GM23338 (cell line): Measurements from ENCODE around the gene ZBTB49. TPM values are rescaled to one million over a fixed set of nuclear protein-coding genes. Genes with fewer than 3 reads are reported as not detected.

ENCODE experiments used
- ATAC-seq: fragments of 200-7000 bp; cut with Tn5 transposase; 3 replicates; pipeline ENCODE4 v1.9.1; 2020
- DNase-seq: peaks from one replicate; pipeline ENCODE4 v3.0.0-alpha.2; 2015; ENCODE audit warnings: low spot score
- H2AFZ ChIP-seq: fragments of 200-600 bp; sonication (generic); 2 replicates; pipeline ENCODE4 v1.8.0; 2016; ENCODE audit warnings: antibody characterized with exemption, mild to moderate bottlenecking, moderate library complexity
- H3F3A ChIP-seq: fragments of 200-600 bp; sonication (generic); replicated peaks from 2 replicates; pipeline ENCODE4 v1.8.0; 2017; ENCODE audit warnings: antibody characterized with exemption, mixed run types, low read depth
- H3K27ac ChIP-seq: fragments of 200-600 bp; sonication (generic); 2 replicates; pipeline ENCODE4 v1.6.1; 2016; ENCODE audit warnings: low read depth
- H3K27me3 ChIP-seq: fragments of 200-600 bp; sonication (generic); 2 replicates; pipeline ENCODE4 v1.8.0; 2016; ENCODE audit warnings: mild to moderate bottlenecking, mixed run types, moderate library complexity; ENCODE audit not compliant: insufficient read depth
- H3K36me3 ChIP-seq: fragments of 200-600 bp; sonication (generic); 2 replicates; pipeline ENCODE4 v1.8.0; 2016; ENCODE audit warnings: mild to moderate bottlenecking; ENCODE audit not compliant: insufficient read depth
- H3K4me1 ChIP-seq: fragments of 200-600 bp; sonication (generic); 2 replicates; pipeline ENCODE4 v1.8.0; 2016; ENCODE audit warnings: mild to moderate bottlenecking, moderate library complexity; ENCODE audit not compliant: insufficient read depth
- H3K4me2 ChIP-seq: fragments of 200-600 bp; sonication (generic); 2 replicates; pipeline ENCODE4 v1.7.1; 2017; ENCODE audit warnings: mixed run types
- H3K4me3 ChIP-seq: fragments of 200-600 bp; sonication (generic); 2 replicates; pipeline ENCODE4 v1.6.1; 2016; ENCODE audit warnings: mixed run types
- H3K79me2 ChIP-seq: fragments of 200-600 bp; sonication (generic); replicated peaks from 2 replicates; pipeline ENCODE4 v1.8.0; 2017; ENCODE audit warnings: mild to moderate bottlenecking; ENCODE audit not compliant: insufficient read depth
- H3K9me2 ChIP-seq: fragments of 200-600 bp; sonication (generic); 2 replicates; pipeline ENCODE4 v1.8.0; 2017; ENCODE audit not compliant: insufficient read depth
- H4K20me1 ChIP-seq: fragments of 200-600 bp; sonication (generic); replicated peaks from 2 replicates; pipeline ENCODE4 v1.8.0; 2017; ENCODE audit warnings: mild to moderate bottlenecking; ENCODE audit not compliant: insufficient read depth
- H3K27ac Mint-ChIP-seq: 2 replicates; pipeline ENCODE4 v1.8.0; 2020; ENCODE audit warnings: inconsistent platforms, mild to moderate bottlenecking, moderate library complexity, mixed read lengths
- H3K27me3 Mint-ChIP-seq: 3 replicates; pipeline ENCODE4 v1.8.0; 2022; ENCODE audit warnings: low read depth, mild to moderate bottlenecking, moderate library complexity, mixed read lengths, inconsistent platforms; ENCODE audit not compliant: insufficient read depth, poor library complexity
- H3K36me3 Mint-ChIP-seq: 3 replicates; pipeline ENCODE4 v1.8.0; 2021; ENCODE audit warnings: low read depth, mild to moderate bottlenecking, inconsistent platforms, moderate library complexity, mixed read lengths
- H3K4me1 Mint-ChIP-seq: 3 replicates; pipeline ENCODE4 v1.8.0; 2020; ENCODE audit warnings: mild to moderate bottlenecking, inconsistent platforms, mixed read lengths
- H3K4me3 Mint-ChIP-seq: 3 replicates; pipeline ENCODE4 v1.8.0; 2021; ENCODE audit warnings: moderate library complexity, mild to moderate bottlenecking, inconsistent platforms, mixed read lengths
- H3K9me3 Mint-ChIP-seq: 3 replicates; pipeline ENCODE4 v1.8.0; 2020; ENCODE audit warnings: moderate library complexity, mild to moderate bottlenecking, inconsistent platforms, mixed read lengths
- CREB1 ChIP-seq: fragments of 250-450 bp; sonication (Bioruptor Pico); IDR thresholded peaks from 2 replicates; pipeline ENCODE4 v1.5.0; 2020; ENCODE audit warnings: low read depth, mild to moderate bottlenecking, moderate library complexity
- EZH2phosphoT487 ChIP-seq: fragments of 200-600 bp; sonication (generic); IDR thresholded peaks from one replicate; pipeline ENCODE4 v1.8.1; 2018; ENCODE audit warnings: antibody characterized with exemption; ENCODE audit not compliant: unreplicated experiment
- NANOG ChIP-seq: IDR thresholded peaks from 2 replicates; pipeline ENCODE4 v1.6.1; 2016; ENCODE audit warnings: antibody characterized with exemption, borderline replicate concordance
- STAT1 ChIP-seq: IDR thresholded peaks from one replicate; pipeline ENCODE4 v1.6.1; 2016; ENCODE audit warnings: antibody characterized with exemption; ENCODE audit not compliant: unreplicated experiment
- polyA plus RNA-seq: library from polyadenylated mRNA; unstranded; fragments of >200 nt; fragmentation: Nextera tagmentation; extraction: Ambion mirVana; gene quantifications from 2 replicates; pipeline ENCODE4 v1.2.1, GENCODE V29; 2016
- total RNA-seq: library from RNA; depleted of rRNA; stranded (reverse); fragments of >200 nt; shearing (Covaris generic); gene quantifications from 2 replicates; pipeline ENCODE4 v1.2.3, GENCODE V29; 2014
- TF ChIP-seq, protein P1 (sequence below): IDR thresholded peaks from one replicate; pipeline ENCODE4 v1.6.1; 2018; ENCODE audit warnings: antibody characterized with exemption; ENCODE audit not compliant: unreplicated experiment
- TF ChIP-seq, protein P2 (sequence below): IDR thresholded peaks from 2 replicates; pipeline ENCODE4 v1.6.1; 2016; ENCODE audit warnings: antibody characterized with exemption
- TF ChIP-seq, protein P3 (sequence below): fragments of 250-450 bp; sonication (Bioruptor Pico); IDR thresholded peaks from 2 replicates; pipeline ENCODE4 v1.5.0; 2020; ENCODE audit warnings: mild to moderate bottlenecking, moderate library complexity

ZBTB49 gene
- total and polyA plus RNA-seq, 2 experiments from 2014 or later, result 4.1 to 6.0 TPM

DNA sequence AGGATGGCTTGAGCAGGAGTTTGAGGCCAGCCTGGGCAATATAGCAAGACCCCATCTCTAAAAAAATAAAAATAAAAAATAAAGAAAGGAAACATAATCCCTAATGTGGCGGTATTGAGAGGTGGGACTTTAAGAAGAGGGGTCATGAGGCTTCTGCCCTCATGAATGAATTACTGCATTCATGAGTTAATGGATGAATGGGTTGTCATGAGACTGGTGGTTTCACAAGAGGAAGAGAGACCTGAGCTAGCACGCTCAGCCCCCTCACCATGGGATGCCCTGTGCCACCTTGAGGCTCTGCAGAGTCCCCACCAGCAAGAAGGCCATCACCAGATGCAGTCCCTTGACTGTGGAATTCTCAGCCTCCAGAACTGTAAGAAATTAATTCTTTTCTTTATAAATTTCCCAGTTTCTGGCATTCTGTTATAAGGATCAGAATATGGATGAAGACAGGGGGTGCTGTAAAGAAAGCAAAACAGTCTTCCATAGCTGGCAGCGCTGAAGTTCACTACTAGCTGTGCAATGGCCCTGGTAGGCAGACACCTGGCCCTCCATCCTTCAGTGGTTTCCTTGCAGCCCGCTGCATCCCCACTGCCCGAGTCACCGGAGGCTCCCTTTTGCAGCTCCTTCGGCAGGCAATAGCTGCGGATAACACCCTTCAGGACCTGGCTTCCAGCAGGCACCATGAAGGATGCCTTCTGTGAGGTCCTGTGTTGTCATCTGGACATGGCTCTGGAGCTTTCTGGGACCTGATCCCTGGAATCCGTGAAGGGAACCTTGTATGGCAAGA lies 52.0 kb downstream of the ZBTB49 start:
- no peak overlapping the region for H2AFZ ChIP-seq
- no peak overlapping the region for H3K4me3 Mint-ChIP-seq
- no peaks in the 10 kb centered on the region for H3K27me3 ChIP-seq
- no peaks in the 10 kb centered on the region for H3K36me3 ChIP-seq
- no peaks in the 10 kb centered on the region for H3F3A ChIP-seq
- H3K9me2 ChIP-seq, result no peaks in the 10 kb centered on the region
- H4K20me1 ChIP-seq, result no peaks in the 10 kb centered on the region
- H3K4me1 ChIP-seq, result no peaks in the 10 kb centered on the region
- TF ChIP-seq, protein P1, sequence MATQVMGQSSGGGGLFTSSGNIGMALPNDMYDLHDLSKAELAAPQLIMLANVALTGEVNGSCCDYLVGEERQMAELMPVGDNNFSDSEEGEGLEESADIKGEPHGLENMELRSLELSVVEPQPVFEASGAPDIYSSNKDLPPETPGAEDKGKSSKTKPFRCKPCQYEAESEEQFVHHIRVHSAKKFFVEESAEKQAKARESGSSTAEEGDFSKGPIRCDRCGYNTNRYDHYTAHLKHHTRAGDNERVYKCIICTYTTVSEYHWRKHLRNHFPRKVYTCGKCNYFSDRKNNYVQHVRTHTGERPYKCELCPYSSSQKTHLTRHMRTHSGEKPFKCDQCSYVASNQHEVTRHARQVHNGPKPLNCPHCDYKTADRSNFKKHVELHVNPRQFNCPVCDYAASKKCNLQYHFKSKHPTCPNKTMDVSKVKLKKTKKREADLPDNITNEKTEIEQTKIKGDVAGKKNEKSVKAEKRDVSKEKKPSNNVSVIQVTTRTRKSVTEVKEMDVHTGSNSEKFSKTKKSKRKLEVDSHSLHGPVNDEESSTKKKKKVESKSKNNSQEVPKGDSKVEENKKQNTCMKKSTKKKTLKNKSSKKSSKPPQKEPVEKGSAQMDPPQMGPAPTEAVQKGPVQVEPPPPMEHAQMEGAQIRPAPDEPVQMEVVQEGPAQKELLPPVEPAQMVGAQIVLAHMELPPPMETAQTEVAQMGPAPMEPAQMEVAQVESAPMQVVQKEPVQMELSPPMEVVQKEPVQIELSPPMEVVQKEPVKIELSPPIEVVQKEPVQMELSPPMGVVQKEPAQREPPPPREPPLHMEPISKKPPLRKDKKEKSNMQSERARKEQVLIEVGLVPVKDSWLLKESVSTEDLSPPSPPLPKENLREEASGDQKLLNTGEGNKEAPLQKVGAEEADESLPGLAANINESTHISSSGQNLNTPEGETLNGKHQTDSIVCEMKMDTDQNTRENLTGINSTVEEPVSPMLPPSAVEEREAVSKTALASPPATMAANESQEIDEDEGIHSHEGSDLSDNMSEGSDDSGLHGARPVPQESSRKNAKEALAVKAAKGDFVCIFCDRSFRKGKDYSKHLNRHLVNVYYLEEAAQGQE, result no peak
- TF ChIP-seq EZH2phosphoT487 (no peak), NANOG (no peak), CREB1 (CRISPR knock-in tag) (no peak), STAT1 (no peak)
- TF ChIP-seq, protein P2, sequence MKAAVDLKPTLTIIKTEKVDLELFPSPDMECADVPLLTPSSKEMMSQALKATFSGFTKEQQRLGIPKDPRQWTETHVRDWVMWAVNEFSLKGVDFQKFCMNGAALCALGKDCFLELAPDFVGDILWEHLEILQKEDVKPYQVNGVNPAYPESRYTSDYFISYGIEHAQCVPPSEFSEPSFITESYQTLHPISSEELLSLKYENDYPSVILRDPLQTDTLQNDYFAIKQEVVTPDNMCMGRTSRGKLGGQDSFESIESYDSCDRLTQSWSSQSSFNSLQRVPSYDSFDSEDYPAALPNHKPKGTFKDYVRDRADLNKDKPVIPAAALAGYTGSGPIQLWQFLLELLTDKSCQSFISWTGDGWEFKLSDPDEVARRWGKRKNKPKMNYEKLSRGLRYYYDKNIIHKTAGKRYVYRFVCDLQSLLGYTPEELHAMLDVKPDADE, result no peak
- TF ChIP-seq, protein P3, sequence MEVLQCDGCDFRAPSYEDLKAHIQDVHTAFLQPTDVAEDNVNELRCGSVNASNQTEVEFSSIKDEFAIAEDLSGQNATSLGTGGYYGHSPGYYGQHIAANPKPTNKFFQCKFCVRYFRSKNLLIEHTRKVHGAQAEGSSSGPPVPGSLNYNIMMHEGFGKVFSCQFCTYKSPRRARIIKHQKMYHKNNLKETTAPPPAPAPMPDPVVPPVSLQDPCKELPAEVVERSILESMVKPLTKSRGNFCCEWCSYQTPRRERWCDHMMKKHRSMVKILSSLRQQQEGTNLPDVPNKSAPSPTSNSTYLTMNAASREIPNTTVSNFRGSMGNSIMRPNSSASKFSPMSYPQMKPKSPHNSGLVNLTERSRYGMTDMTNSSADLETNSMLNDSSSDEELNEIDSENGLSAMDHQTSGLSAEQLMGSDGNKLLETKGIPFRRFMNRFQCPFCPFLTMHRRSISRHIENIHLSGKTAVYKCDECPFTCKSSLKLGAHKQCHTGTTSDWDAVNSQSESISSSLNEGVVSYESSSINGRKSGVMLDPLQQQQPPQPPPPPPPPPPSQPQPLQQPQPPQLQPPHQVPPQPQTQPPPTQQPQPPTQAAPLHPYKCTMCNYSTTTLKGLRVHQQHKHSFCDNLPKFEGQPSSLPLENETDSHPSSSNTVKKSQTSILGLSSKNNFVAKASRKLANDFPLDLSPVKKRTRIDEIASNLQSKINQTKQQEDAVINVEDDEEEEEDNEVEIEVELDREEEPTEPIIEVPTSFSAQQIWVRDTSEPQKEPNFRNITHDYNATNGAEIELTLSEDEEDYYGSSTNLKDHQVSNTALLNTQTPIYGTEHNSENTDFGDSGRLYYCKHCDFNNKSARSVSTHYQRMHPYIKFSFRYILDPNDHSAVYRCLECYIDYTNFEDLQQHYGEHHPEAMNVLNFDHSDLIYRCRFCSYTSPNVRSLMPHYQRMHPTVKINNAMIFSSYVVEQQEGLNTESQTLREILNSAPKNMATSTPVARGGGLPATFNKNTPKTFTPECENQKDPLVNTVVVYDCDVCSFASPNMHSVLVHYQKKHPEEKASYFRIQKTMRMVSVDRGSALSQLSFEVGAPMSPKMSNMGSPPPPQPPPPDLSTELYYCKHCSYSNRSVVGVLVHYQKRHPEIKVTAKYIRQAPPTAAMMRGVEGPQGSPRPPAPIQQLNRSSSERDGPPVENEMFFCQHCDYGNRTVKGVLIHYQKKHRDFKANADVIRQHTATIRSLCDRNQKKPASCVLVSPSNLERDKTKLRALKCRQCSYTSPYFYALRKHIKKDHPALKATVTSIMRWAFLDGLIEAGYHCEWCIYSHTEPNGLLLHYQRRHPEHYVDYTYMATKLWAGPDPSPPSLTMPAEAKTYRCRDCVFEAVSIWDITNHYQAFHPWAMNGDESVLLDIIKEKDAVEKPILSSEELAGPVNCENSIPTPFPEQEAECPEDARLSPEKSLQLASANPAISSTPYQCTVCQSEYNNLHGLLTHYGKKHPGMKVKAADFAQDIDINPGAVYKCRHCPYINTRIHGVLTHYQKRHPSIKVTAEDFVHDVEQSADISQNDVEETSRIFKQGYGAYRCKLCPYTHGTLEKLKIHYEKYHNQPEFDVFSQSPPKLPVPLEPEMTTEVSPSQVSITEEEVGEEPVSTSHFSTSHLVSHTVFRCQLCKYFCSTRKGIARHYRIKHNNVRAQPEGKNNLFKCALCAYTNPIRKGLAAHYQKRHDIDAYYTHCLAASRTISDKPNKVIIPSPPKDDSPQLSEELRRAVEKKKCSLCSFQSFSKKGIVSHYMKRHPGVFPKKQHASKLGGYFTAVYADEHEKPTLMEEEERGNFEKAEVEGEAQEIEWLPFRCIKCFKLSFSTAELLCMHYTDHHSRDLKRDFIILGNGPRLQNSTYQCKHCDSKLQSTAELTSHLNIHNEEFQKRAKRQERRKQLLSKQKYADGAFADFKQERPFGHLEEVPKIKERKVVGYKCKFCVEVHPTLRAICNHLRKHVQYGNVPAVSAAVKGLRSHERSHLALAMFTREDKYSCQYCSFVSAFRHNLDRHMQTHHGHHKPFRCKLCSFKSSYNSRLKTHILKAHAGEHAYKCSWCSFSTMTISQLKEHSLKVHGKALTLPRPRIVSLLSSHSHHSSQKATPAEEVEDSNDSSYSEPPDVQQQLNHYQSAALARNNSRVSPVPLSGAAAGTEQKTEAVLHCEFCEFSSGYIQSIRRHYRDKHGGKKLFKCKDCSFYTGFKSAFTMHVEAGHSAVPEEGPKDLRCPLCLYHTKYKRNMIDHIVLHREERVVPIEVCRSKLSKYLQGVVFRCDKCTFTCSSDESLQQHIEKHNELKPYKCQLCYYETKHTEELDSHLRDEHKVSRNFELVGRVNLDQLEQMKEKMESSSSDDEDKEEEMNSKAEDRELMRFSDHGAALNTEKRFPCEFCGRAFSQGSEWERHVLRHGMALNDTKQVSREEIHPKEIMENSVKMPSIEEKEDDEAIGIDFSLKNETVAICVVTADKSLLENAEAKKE (CRISPR knock-in tag), result no peak
- H3K36me3 Mint-ChIP-seq, result no peaks in the 10 kb centered on the region
- H3K79me2 ChIP-seq, result no peaks in the 10 kb centered on the region
- no peaks in the 10 kb centered on the region for H3K9me3 Mint-ChIP-seq
- ATAC-seq, result no peak
- no peak for DNase-seq
- no peak overlapping the region for H3K4me2 ChIP-seq
- H3K27ac Mint-ChIP-seq, result no peak overlapping the region
- no peak overlapping the region for H3K27ac ChIP-seq
- H3K4me1 Mint-ChIP-seq, result no peaks in the 10 kb centered on the region
- H3K4me3 ChIP-seq, result no peak overlapping the region
- peaks cover 8% of the 10 kb centered on the region for H3K27me3 Mint-ChIP-seq
